ENCODE data around the gene SLC43A3.

DNA sequence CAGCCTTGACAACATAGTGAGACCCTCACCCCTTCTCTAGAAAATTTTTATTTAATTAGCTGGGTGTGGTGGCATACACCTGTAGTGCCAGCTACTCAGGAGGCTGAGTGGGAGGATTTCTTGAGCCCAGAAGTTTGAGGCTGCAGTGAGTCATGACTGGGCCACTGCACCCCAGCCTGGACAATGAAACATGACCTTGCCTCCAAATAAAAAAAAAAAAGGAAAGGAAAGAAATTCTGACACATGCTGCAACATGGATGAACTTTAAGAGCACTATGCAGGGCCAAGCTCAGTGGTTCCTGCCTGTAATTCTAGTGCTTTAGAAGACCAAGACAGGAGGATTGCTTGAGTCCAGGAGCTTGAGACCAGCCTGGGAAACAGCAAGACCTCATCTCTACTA lies 8.8 kb downstream of the SLC43A3 start:
- TF ChIP-seq GATA2 (IDR thresholded peaks at IDR 0.05; ENCODE audit: low read depth, low read length), result no peak
- TF ChIP-seq GATA3 (IDR thresholded peaks at IDR 0.05; ENCODE audit: low read depth, low read length), result no peak
